ENCODE measurements around the gene DNAJC1. TPM values are rescaled to one million over a fixed set of nuclear protein-coding genes. Genes with fewer than 3 reads are reported as not detected.
"Not testable (repeated sequence)": the region's sequence is repeated elsewhere in the genome, so short reads cannot be mapped to it uniquely, and the experiment has no call there.

Gene DNAJC1
- total RNA-seq, 2 experiments from 2014 or later: 26.5 to 32.5 TPM

- CTCF ChIA-PET: interaction anchor here (0.7 to 1.6 kb wide), 3 partner anchors 9 to 228 kb away, joined by 3 to 6 read pairs (median 4); no protein-coding TSS in a partner anchor
- no peaks in the 10 kb centered on the region for H3K9me3 Mint-ChIP-seq (ENCODE audit: low read depth)
- no peak overlapping the region for H3K4me3 Mint-ChIP-seq
- H3K27ac Mint-ChIP-seq: no peak overlapping the region
- peaks cover 20% of the 10 kb centered on the region for H3K4me1 Mint-ChIP-seq
- ATAC-seq (no peak), DNase-seq (no peak)
- no peaks in the 10 kb centered on the region for H3K27me3 Mint-ChIP-seq
- peaks cover 12% of the 10 kb centered on the region for H3K36me3 Mint-ChIP-seq
These were observed 279.4 kb downstream of the DNAJC1 start for GRCh38 chr10:21724020-21724589.

GRCh38 chr10:21722209-21722608, 281.3 kb downstream of the DNAJC1 start:
- H3K4me1 Mint-ChIP-seq: peaks cover 14% of the 10 kb centered on the region
- no peaks in the 10 kb centered on the region for H3K9me3 Mint-ChIP-seq (ENCODE audit: low read depth)
- H3K36me3 Mint-ChIP-seq: peaks cover 11% of the 10 kb centered on the region
- no peak overlapping the region for H3K27ac Mint-ChIP-seq
- H3K4me3 Mint-ChIP-seq: no peak overlapping the region
- CTCF ChIA-PET: no interaction called here
- no peaks in the 10 kb centered on the region for H3K27me3 Mint-ChIP-seq
- ATAC-seq: no peak
- DNase-seq: no peak

GRCh38 chr10:21721000-21721665, 282.4 kb downstream of the DNAJC1 start:
- Mint-ChIP-seq H3K27ac (no peak overlapping the region), H3K36me3 (peaks cover 9% of the 10 kb centered on the region), H3K4me1 (peaks cover 12% of the 10 kb centered on the region), H3K27me3 (no peaks in the 10 kb centered on the region), H3K9me3 (ENCODE audit: low read depth) (no peaks in the 10 kb centered on the region), H3K4me3 (no peak overlapping the region)
- ATAC-seq: no peak
- no peak for DNase-seq
- CTCF ChIA-PET: interaction anchor here (1.2 kb wide), 1 partner anchor 12 kb away, joined by 5 read pairs; no protein-coding TSS in a partner anchor

- DNase-seq: no peak
- Mint-ChIP-seq H3K36me3 (peaks cover 17% of the 10 kb centered on the region), H3K27ac (no peak overlapping the region), H3K27me3 (no peaks in the 10 kb centered on the region), H3K4me1 (peaks cover 10% of the 10 kb centered on the region), H3K9me3 (ENCODE audit: low read depth) (no peaks in the 10 kb centered on the region), H3K4me3 (no peak overlapping the region)
- CTCF ChIA-PET: interaction anchor here (1.2 to 1.4 kb wide), 2 partner anchors 13 to 224 kb away, joined by 5 read pairs; no protein-coding TSS in a partner anchor
- no peak for ATAC-seq
These were observed 283.4 kb downstream of the DNAJC1 start for GRCh38 chr10:21720090-21720489.

GRCh38 chr10:21719502-21719901, 284.0 kb downstream of the DNAJC1 start:
- Mint-ChIP-seq H3K27ac (no peak overlapping the region), H3K9me3 (ENCODE audit: low read depth) (no peaks in the 10 kb centered on the region), H3K36me3 (peaks cover 21% of the 10 kb centered on the region), H3K4me1 (peaks cover 5% of the 10 kb centered on the region), H3K4me3 (no peak overlapping the region), H3K27me3 (no peaks in the 10 kb centered on the region)
- ATAC-seq: no peak
- CTCF ChIA-PET: interaction anchor here (1.4 kb wide), 1 partner anchor 224 kb away, joined by 5 read pairs; no protein-coding TSS in a partner anchor
- DNase-seq: no peak

GRCh38 chr10:21717437-21718054, 286.0 kb downstream of the DNAJC1 start:
- DNase-seq; H3K4me3 Mint-ChIP-seq; H3K9me3 Mint-ChIP-seq (ENCODE audit: low read depth); ATAC-seq; H3K4me1 Mint-ChIP-seq; CTCF ChIA-PET; H3K27me3 Mint-ChIP-seq: not testable (repeated sequence)
- Mint-ChIP-seq H3K27ac (peak overlapping the region; percentile 17), H3K36me3 (peaks cover 22% of the 10 kb centered on the region)

- Mint-ChIP-seq H3K4me3 (no peak overlapping the region), H3K9me3 (ENCODE audit: low read depth) (no peaks in the 10 kb centered on the region), H3K27me3 (no peaks in the 10 kb centered on the region), H3K36me3 (peaks cover 26% of the 10 kb centered on the region), H3K27ac (no peak overlapping the region), H3K4me1 (peaks cover 3% of the 10 kb centered on the region)
- CTCF ChIA-PET: no interaction called here
- DNase-seq: no peak
- ATAC-seq: no peak
These were observed 287.9 kb downstream of the DNAJC1 start for GRCh38 chr10:21715531-21716195.

GRCh38 chr10:21712975-21713374, 290.6 kb downstream of the DNAJC1 start:
- peaks cover 31% of the 10 kb centered on the region for H3K36me3 Mint-ChIP-seq
- H3K27ac Mint-ChIP-seq: no peak overlapping the region
- no peak for DNase-seq
- no peaks in the 10 kb centered on the region for H3K9me3 Mint-ChIP-seq (ENCODE audit: low read depth)
- H3K27me3 Mint-ChIP-seq: no peaks in the 10 kb centered on the region
- no peak for ATAC-seq
- no peak overlapping the region for H3K4me3 Mint-ChIP-seq
- CTCF ChIA-PET: no interaction called here
- peaks cover 11% of the 10 kb centered on the region for H3K4me1 Mint-ChIP-seq

GRCh38 chr10:21707498-21707897, 296.0 kb downstream of the DNAJC1 start:
- H3K4me1 Mint-ChIP-seq: peaks cover 21% of the 10 kb centered on the region
- ATAC-seq (no peak), DNase-seq (no peak)
- no peak overlapping the region for H3K27ac Mint-ChIP-seq
- H3K36me3 Mint-ChIP-seq: peaks cover 27% of the 10 kb centered on the region
- H3K4me3 Mint-ChIP-seq: no peak overlapping the region
- no peaks in the 10 kb centered on the region for H3K9me3 Mint-ChIP-seq (ENCODE audit: low read depth)
- CTCF ChIA-PET: no interaction called here
- H3K27me3 Mint-ChIP-seq: no peaks in the 10 kb centered on the region

Other genes with a start within 250 kb of the DNAJC1 start
- not detected for gene EBLN1, start 214.3 kb upstream of the DNAJC1 start, total RNA-seq